Testis (tissue), 3 donors: ENCODE results near the gene STYXL1. TPM values are rescaled to one million over a fixed set of nuclear protein-coding genes. Genes with fewer than 3 reads are reported as not detected.

Experiments used
- DNase-seq: peaks from one replicate; pipeline ENCODE4 v3.0.0-alpha.2; 2019
- H3K27ac ChIP-seq, 2 donors: fragments of 200-600 bp; sonication (generic); one replicate each; pipeline ENCODE4 v1.5.1; 2019
- H3K27me3 ChIP-seq: fragments of 200-600 bp; sonication (generic); one replicate; pipeline ENCODE4 v1.5.1; 2019
- H3K36me3 ChIP-seq: fragments of 200-600 bp; sonication (generic); one replicate; pipeline ENCODE4 v1.5.1; 2017; ENCODE audit warnings: low read depth; ENCODE audit errors: missing control alignments
- H3K4me1 ChIP-seq: fragments of 200-600 bp; sonication (generic); one replicate; pipeline ENCODE4 v1.5.1; 2019
- H3K4me3 ChIP-seq, 2 donors: fragments of 200-600 bp; sonication (generic); one replicate each; pipeline ENCODE4 v1.5.1; 2017 to 2019
- H3K9me3 ChIP-seq: fragments of 200-600 bp; sonication (generic); one replicate; pipeline ENCODE4 v1.5.1; 2017
- CTCF ChIP-seq, 3 experiments: fragments of 450-650 bp in 2 of 3; fragments of 200-600 bp in 1 of 3; sonication (generic) in 1 of 3; IDR thresholded peaks; one replicate each; pipeline ENCODE4 v1.5.1; 2016 to 2019; ENCODE audit warnings: antibody characterized with exemption in 3 of 3, mild to moderate bottlenecking in 2 of 3, moderate library complexity in 1 of 3
- POLR2A ChIP-seq: fragments of 450-650 bp; IDR thresholded peaks from one replicate; pipeline ENCODE4 v1.6.1; 2017; ENCODE audit warnings: antibody characterized with exemption, mild to moderate bottlenecking, moderate library complexity
- WGBS, 2 donors: methylation state at CpG; one replicate each; pipeline ENCODE4 v1.1.5; 2018; 5-methylcytosine and 5-hydroxymethylcytosine counted together
- intact Hi-C: fragments of 100-400 bp; cut with DNase I; formaldehyde crosslinking; loops from one replicate; pipeline ENCODE4 v1.15.1; 2023; ENCODE audit warnings: low total_unique reads
- polyA plus RNA-seq: library from polyadenylated mRNA; stranded (reverse); fragments of 350-450 nt; fragmentation: Illumina TruSeq; extraction: RNeasy Lipid Tissue Mini Kit (QIAGEN cat#74804); gene quantifications from one replicate; pipeline ENCODE4 v1.2.3, GENCODE V29; 2014; ENCODE audit warnings: low read depth, low replicate concordance; ENCODE audit not compliant: insufficient read depth
- total RNA-seq, 2 donors: library from RNA; depleted of rRNA; stranded (reverse); fragments of >200 nt; gene quantifications; one replicate each; pipeline ENCODE4 v1.2.3, GENCODE V29; 2016

Gene STYXL1
- total and polyA plus RNA-seq, 3 donors from 2014 or later = 47.0 to 122 (median 48.3) TPM

- no peaks in the 10 kb centered on the region for H3K36me3 ChIP-seq
- H3K4me1 ChIP-seq = peaks cover 29% of the 10 kb centered on the region
- H3K9me3 ChIP-seq = no peaks in the 10 kb centered on the region
- TF ChIP-seq CTCF (IDR thresholded peaks at IDR 0.05) (no peak), POLR2A (no peak)
- H3K27me3 ChIP-seq = no peaks in the 10 kb centered on the region
- no peak overlapping the region for H3K4me3 ChIP-seq
- WGBS, 2 donors = 95 to 100% methylated on average over 3 to 5 of the region's 5 CpGs
- DNase-seq = no peak
- no peak overlapping the region for H3K27ac ChIP-seq
- intact Hi-C loops = no loop called here
Observed at GRCh38 chr7:75995996-75996395, 51.8 kb downstream of the STYXL1 start.

- Histone ChIP-seq H3K4me1 (peaks cover 37% of the 10 kb centered on the region), H3K27me3 (no peaks in the 10 kb centered on the region), H3K27ac (peak overlapping the region; percentile 76 to 93), H3K36me3 (no peaks in the 10 kb centered on the region), H3K9me3 (no peaks in the 10 kb centered on the region), H3K4me3 (peak overlapping the region; percentile 76 to 89)
- intact Hi-C loops = no loop called here
- TF ChIP-seq CTCF (IDR thresholded peaks at IDR 0.05) (no peak), POLR2A (no peak)
- WGBS, 2 donors = 20 to 22% methylated on average over 10 to 11 of the region's 11 CpGs
- DNase-seq = no peak
Observed at GRCh38 chr7:75995052-75995471, 52.7 kb downstream of the STYXL1 start.

- TF ChIP-seq CTCF (IDR thresholded peaks at IDR 0.05) = no peak
- TF ChIP-seq POLR2A = no peak
- peak; percentile 97 for DNase-seq
- H3K9me3 ChIP-seq = no peaks in the 10 kb centered on the region
- WGBS, 2 donors = 0 to 1% methylated on average over 21 to 28 of the region's 51 CpGs
- no peaks in the 10 kb centered on the region for H3K27me3 ChIP-seq
- H3K27ac ChIP-seq = peak within 1 kb of the TSS; percentile 92 to 93
- intact Hi-C loops = no loop called here
- H3K4me1 ChIP-seq = peaks cover 43% of the 10 kb centered on the region
- no peaks in the 10 kb centered on the region for H3K36me3 ChIP-seq
- peak within 1 kb of the TSS; percentile 76 to 89 for H3K4me3 ChIP-seq
Observed at GRCh38 chr7:75994388-75995051, 53.3 kb downstream of the STYXL1 start, which contains the start of gene TMEM120A. Gene TMEM120A (minus strand): TSS chr7:75994595. CDS start chr7:75994570, 25 bp downstream.

- Histone ChIP-seq H3K27me3 (no peaks in the 10 kb centered on the region), H3K9me3 (no peaks in the 10 kb centered on the region), H3K36me3 (no peaks in the 10 kb centered on the region), H3K4me1 (peaks cover 48% of the 10 kb centered on the region), H3K27ac (peak overlapping the region; percentile 92 to 93), H3K4me3 (peak overlapping the region; percentile 76 to 89)
- TF ChIP-seq POLR2A (no peak), CTCF (IDR thresholded peaks at IDR 0.05) (no peak)
- 0 to 3% methylated on average over 4 to 35 of the region's 40 CpGs for WGBS, 2 donors
- DNase-seq = peak; percentile 83
- intact Hi-C loops = no loop called here
Observed at GRCh38 chr7:75993689-75994387, 54.0 kb downstream of the STYXL1 start.
